Suprapubic skin (tissue), 3 donors: ENCODE results near the gene SIPA1L3.

ENCODE experiments used
- CTCF ChIP-seq, 2 donors: fragments of 200-600 bp in 1 of 2; fragments of 450-650 bp in 1 of 2; sonication (generic) in 1 of 2; IDR thresholded peaks; one replicate each; pipeline ENCODE4 v1.5.1; 2016 to 2019; ENCODE audit warnings: antibody characterized with exemption in 2 of 2, mild to moderate bottlenecking in 1 of 2, moderate library complexity in 1 of 2
- POLR2A ChIP-seq, 2 donors: fragments of 450-650 bp; IDR thresholded peaks; one replicate each; pipeline ENCODE4 v1.6.1; 2017; ENCODE audit warnings: antibody characterized with exemption in 2 of 2, mild to moderate bottlenecking in 2 of 2, moderate library complexity in 2 of 2

DNA sequence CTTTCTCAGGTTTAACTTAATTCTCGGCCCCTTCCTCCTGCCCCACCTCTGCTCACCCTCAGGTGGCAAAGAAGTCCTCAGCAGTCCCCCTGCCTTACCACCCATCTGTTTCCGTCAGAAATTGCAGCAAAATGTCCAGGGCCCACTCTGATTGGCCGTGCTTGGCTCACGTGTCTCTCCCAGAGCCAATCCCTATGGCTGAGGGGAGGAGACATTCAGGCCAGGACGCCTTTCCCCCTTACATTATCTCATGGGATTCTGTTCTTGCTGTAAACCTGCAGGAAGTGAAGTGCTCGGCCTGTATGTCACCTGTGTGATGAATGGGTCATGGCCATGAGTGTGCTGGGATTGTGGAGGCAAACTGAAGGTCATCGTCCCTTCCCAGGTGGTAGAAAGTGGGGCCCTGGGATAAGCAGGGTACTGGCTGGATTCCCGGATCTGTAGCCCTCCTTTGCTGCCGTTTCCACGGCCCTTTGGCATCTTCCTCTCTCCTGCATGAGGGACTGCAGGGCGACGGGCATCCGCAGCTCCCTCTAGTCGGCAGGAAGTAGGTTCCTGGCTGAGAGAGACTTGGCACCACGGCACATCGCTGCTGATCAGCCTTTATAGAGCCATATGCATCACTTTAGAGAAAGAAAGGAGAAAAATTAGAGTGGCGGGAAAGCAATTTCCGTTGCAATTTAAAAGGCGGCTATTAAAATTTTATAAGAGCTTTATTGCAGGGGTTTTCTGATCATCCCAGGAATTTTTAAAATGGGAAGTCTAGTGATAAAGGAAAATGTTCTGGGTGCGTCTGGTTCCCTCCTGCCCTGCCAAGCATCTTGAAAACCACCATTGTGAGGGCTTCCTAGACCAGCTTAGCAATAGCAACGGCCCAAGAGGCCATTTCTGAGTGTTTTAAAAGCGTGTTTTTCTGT, 118.2 kb downstream of the SIPA1L3 start:
- TF ChIP-seq POLR2A (IDR thresholded peaks at IDR 0.05) (no peak), CTCF (IDR thresholded peaks at IDR 0.05) (no peak)
